ENCODE data around the gene RAD23A.
"Not testable (repeated sequence)": the region's sequence is repeated elsewhere in the genome, so short reads cannot be mapped to it uniquely, and the experiment has no call there.

RAD23A gene

GRCh38 chr19:12955996-12956395, 10.3 kb downstream of the RAD23A start:
- no peak for DNase-seq

GRCh38 chr19:12956446-12957388, 11.1 kb downstream of the RAD23A start, which contains the start of gene GADD45GIP1:
Gene GADD45GIP1 (minus strand): TSS chr19:12957223. CDS start chr19:12957212, 11 bp downstream.
- peak; percentile 75 for DNase-seq

GRCh38 chr19:12957389-12957952, 11.8 kb downstream of the RAD23A start:
- not testable (repeated sequence) for DNase-seq

- DNase-seq, result no peak
Observed at GRCh38 chr19:12959481-12959880, 13.8 kb downstream of the RAD23A start.

- DNase-seq, result peak; percentile 75
Observed at GRCh38 chr19:12965017-12965811, 19.6 kb downstream of the RAD23A start.

- DNase-seq, result no peak
Observed at GRCh38 chr19:12965812-12966135, 20.1 kb downstream of the RAD23A start.

GRCh38 chr19:12967907-12968306, 22.2 kb downstream of the RAD23A start:
- no peak for DNase-seq

GRCh38 chr19:12969292-12969988, 23.8 kb downstream of the RAD23A start, which contains the start of gene DAND5:
Gene DAND5 (plus strand): TSS chr19:12969576. CDS start chr19:12969661, 85 bp downstream.
- no peak for DNase-seq

- no peak for DNase-seq
Observed at GRCh38 chr19:12970070-12970820, 24.6 kb downstream of the RAD23A start.

- no peak for DNase-seq
Observed at GRCh38 chr19:12973236-12973635, 27.6 kb downstream of the RAD23A start.

GRCh38 chr19:12974301-12975220, 28.9 kb downstream of the RAD23A start:
- no peak for DNase-seq

GRCh38 chr19:12975221-12975741, 29.6 kb downstream of the RAD23A start:
- DNase-seq, result no peak

- DNase-seq, result not testable (repeated sequence)
Observed at GRCh38 chr19:12976109-12976508, 30.4 kb downstream of the RAD23A start.

- DNase-seq, result no peak
Observed at GRCh38 chr19:12979974-12980373, 34.3 kb downstream of the RAD23A start.

- no peak for DNase-seq
Observed at GRCh38 chr19:12982648-12983047, 37.0 kb downstream of the RAD23A start.

- DNase-seq, result no peak
Observed at GRCh38 chr19:12983091-12983490, 37.4 kb downstream of the RAD23A start.

GRCh38 chr19:12983542-12984142, 38.0 kb downstream of the RAD23A start:
- peak; percentile 73 for DNase-seq

- DNase-seq, result no peak
Observed at GRCh38 chr19:12984143-12984627, 38.5 kb downstream of the RAD23A start.

GRCh38 chr19:12984683-12985048, 39.0 kb downstream of the RAD23A start:
- peak; percentile 38 for DNase-seq

Data from COR-L47 (cell line).